Inflammatory macrophage (primary cell): ENCODE measurements around the gene KSR2.
"Not testable (repeated sequence)": the region's sequence is repeated elsewhere in the genome, so short reads cannot be mapped to it uniquely, and the experiment has no call there.

ENCODE experiments used
- DNase-seq, 2 donors: peaks; one replicate each; pipeline ENCODE4 v3.0.0-alpha.2; 2020 to 2022

The KSR2 gene

GRCh38 chr12:117967512-117967911, 1.3 kb downstream of the KSR2 start:
- DNase-seq, result no peak

DNA sequence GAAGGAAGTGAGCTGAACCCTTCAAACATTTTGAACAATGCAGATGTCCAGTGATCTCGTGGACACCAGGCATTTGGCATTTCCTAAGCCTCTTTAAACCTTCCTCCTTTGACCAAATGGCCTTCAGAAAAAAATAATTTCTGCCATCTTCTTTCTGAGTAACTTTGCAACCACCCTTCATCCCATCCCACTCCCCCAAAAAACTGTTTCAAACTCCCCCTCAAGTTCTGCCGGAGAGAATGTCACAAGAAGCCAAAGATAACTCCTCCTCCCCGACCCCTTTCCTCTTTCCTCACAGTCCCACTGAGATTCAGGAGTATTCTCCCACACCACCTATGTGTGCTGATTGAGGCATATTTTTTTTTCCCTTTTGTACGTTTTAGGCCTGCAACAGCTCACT, 1.7 kb downstream of the KSR2 start:
- no peak for DNase-seq

DNA sequence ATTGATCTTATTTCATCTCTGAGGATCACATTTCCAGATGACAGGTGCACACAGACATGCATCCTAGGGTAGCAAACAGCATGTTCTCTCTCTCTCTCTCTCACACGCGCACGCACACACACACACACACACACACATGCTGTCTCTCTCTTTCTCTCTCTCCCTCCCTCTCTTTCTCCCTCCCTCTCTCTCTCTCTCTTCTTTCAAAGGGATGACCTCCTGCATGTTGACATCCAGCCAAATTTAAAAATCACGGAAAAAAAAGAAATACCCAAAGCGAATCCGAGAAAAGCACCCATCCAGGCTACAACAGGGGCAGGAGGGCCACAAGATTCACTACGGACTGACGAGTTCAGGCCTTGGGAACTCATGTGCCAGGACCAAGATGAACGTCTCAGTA, 2.3 kb downstream of the KSR2 start:
- no peak for DNase-seq

- no peak for DNase-seq
These were observed 5.0 kb downstream of the KSR2 start for GRCh38 chr12:117963836-117964235.

DNA sequence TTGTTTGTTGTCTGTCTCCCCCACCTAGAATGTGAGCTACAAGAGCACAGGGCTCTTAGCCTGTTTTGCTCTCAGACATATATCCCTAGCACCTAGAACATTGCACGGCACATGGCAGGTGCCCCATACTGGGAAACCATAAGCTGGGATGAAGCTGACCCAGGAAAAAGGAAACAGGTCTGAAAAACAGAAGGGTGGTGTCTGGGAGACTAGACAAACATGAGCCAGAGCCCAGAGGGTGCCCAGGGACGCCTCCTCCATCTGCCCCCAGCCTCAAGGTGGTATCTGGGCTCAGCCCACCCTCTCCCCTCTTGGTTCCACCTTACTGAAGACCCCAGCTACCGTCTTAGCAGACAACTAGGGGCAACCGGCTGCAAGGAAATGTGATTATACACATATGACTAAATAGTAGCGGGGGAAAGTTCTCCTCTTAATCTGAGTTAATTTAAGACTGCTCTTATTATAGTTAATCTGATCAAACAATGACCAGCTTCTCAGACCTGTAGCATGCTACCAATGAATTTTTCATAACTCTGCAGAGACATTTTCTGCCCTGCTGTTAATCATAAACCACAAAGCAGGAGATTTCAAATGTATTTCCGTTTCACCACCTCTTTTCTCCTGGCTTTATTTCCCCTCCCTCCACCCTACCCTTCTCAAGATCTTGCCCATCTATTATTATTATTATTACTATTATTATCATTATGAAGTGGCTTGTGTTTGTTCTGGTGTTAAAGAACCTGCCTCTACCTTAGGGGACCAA, 31.9 kb downstream of the KSR2 start:
- DNase-seq, result no peak

- no peak for DNase-seq
These were observed 35.2 kb downstream of the KSR2 start for GRCh38 chr12:117933545-117933944.

DNA sequence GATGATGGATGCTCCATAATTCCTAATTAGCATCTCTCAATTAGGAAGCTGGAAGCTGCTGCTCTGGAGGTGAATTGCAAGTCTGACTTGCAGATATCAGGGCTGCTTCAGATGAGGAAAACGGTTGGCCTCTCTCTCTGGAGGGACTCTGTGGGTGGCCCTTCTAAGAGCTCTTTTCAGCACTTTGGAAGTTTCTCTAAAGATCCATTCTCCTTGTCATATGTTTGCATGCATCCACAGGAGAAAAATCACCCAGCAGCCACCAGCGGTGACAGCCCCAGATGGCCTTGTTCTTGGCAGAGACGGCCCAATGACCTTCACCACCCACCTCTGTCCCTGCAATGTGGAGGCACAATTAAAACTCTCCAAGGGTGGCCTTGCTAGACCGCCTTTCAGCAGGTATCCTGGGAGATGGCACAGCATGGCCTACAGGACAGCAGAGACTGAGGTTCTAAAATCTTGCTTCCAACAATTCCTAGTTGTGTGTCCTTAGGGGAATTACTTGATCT, 42.3 kb downstream of the KSR2 start:
- DNase-seq, result no peak

DNA sequence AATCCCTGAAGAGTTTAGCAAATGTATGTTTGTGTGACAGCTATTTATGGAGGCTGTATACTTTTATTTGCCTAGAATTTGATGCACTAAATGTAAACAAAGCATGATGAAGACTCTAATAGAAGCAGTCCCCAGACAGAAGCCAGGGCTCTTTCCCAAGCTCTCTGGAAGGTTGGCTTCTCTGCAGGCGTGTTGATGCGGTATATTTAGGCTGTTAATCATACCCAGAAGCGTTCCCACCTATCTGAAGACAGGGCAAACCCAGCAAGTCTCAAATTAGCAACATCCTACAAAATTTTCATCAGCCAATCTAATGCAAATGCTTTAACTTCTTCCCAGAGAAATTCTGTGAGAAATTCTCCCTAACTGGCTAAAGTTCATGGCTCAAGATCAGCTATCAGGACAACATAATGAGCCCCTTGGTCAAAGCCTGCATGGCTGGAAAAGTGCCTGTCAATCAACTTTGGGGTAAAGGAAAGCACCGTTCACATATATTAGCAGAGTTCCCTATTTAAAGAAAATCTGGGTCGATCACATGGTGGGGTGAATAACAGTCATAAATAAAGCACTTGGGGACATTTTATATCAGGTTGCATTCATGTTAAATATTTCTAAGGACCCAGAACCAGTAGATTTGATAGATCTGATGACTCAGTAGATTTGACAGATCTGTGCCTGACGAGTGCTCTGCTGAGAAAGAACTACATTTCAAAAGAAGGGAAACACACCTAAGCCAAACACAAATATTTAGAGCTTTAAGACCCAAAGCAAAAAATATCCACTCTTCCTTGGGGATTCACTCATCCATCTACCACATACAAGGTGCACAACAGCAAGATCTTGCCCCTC, 46.6 kb downstream of the KSR2 start:
- DNase-seq, result no peak

- peak; percentile 42 to 46 for DNase-seq
These were observed 49.3 kb downstream of the KSR2 start for GRCh38 chr12:117919479-117919878.

- DNase-seq, result no peak
These were observed 54.1 kb downstream of the KSR2 start for GRCh38 chr12:117914686-117915085.

DNA sequence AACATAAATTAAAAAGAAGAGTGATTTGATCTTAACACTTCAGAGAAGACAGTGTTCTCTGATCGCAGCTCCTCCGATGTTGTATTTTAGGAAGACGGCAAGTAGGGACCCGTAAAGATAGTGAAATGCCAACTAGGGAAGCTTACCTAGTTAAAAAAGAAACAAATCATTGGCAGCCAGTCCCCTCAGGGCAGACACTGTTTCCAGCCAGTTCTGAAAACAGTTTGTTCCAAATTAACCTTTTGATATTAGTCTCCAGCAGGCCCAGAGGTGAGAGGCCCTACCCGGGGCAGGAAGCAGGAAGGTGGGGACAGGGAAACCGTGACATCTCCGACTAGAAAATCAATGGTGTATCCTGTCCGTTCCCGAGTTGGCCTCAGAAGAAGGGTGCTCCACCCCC, 56.0 kb downstream of the KSR2 start:
- DNase-seq, result no peak

GRCh38 chr12:117908411-117908810, 60.4 kb downstream of the KSR2 start:
- DNase-seq, result no peak

- DNase-seq, result no peak
These were observed 61.6 kb downstream of the KSR2 start for GRCh38 chr12:117907108-117907689.

GRCh38 chr12:117904051-117904450, 64.7 kb downstream of the KSR2 start:
- no peak for DNase-seq

GRCh38 chr12:117903110-117903840, 65.5 kb downstream of the KSR2 start:
- DNase-seq, result no peak

DNA sequence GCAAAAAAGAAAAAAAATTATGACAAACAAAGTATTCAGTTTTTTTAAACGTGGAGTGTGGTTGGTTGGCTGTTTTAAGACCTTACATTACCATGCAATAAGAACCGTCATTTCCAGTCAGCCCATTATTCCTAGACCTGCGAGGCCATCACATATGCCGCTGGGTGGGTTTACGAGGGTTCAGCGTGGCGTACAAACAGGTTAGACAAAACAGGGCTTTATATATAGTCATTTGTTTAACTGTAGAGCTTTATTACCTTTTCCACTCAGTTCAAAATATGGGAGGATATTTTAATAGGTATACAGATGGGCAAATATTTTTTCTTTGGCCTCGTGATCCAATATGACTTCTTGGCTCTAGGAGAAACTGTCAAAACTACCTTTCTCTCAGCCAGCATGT, 67.2 kb downstream of the KSR2 start:
- no peak for DNase-seq

DNA sequence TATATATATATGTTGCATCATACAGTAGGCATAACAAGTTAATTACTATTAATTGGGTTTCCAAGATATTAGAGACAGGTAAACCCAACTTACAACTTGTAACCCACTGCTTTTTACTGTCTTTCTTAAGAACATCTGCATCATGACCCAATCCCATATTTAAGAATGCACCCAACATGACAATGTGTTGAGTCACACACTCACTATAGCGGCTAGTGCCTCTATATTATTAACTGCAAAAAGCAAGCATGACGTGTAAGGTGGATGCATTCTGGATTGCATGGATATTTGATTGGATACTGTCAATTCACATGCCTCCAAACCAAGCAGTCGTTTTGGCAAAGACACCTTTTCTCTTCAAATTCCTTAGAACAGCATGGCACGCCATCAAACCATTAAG, 68.2 kb downstream of the KSR2 start:
- no peak for DNase-seq

- no peak for DNase-seq
These were observed 71.2 kb downstream of the KSR2 start for GRCh38 chr12:117897372-117898161.

DNA sequence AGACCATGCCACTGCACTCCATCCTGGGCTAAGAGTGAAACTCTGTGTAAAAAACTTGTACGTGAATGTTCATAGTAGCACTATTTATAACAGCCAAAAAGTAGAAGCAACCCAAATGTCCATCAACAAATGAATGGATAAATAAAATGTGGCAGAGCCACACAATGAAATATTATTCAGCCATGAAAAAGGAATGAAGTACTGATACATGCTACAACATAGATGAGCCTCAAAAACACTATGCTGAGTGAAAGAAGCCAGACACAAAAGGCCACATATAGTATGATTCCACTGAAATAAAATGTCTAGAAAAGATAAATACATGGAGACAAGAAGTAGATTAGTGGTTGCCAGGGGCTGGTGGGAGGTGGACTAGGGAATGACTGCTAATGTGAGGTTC, 72.8 kb downstream of the KSR2 start:
- no peak for DNase-seq

GRCh38 chr12:117892441-117892840, 76.3 kb downstream of the KSR2 start:
- no peak for DNase-seq

- DNase-seq, result not testable (repeated sequence)
These were observed 77.5 kb downstream of the KSR2 start for GRCh38 chr12:117891265-117891664.

DNA sequence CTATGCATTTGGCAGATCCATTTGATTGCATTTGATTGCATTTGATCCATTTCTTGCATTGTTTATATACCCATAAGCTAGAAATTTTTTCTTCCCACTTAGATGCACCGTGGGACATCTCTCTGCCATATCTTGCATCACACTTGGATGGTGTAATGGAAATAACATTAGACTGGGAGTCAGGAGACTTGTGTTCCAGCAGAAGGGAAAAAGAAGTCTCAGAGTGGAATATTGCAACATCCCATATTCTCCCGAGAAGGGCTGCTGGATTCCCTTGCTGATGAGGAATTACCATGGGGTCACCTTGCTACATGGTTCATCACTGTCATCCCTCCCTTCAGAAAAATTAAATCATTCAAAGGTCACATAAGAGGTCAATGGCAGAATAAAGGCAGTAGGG, 78.1 kb downstream of the KSR2 start:
- DNase-seq, result no peak
